ENCODE measurements around the gene MOBP. TPM values are rescaled to one million over a fixed set of nuclear protein-coding genes. Genes with fewer than 3 reads are reported as not detected.

MOBP gene
- total and polyA plus RNA-seq, 2 of the 8 experiments (the other 6 are each of a cell fraction or from before 2014, with no cell fraction given) = 0.06 to 0.50 TPM

DNA sequence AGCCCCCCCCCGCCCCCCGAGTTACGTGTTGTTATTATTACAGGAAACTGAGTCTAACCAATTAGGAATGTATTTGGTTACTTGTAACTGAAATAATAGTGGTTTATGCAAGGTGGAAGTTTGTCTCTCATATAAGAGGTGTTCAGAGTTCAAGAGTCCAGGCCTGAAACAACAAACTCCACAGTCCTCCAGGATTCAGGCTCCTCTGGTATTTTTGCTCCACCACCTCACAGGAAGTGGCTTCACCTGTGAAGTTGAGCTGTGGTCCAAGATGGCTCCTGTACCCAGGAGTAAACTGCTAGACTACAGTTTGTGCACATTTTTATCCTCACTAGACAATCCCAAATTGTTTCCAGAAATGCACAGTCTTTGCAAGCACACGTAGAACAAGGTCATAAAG is 27.3 kb downstream of the MOBP start:
- Histone ChIP-seq H3K4ac (replicated peaks; ENCODE audit: insufficient read length, low read depth, low read length) (no peak overlapping the region), H3K9ac (replicated peaks in 1 of 4; ENCODE audit: extremely low read depth in 1 of 4, low read depth in 3 of 4, low read length in 3 of 4) (no peak overlapping the region), H3K56ac (replicated peaks; ENCODE audit: insufficient read length, low read depth, low read length) (no peak overlapping the region), H3K23me2 (ENCODE audit: low read depth, low read length) (no peaks in the 10 kb centered on the region), H3K23ac (ENCODE audit: insufficient read length) (no peak overlapping the region), H3K36me3 (ENCODE audit: control insufficient read depth in 2 of 4, insufficient read depth in 4 of 4, low read length in 3 of 4) (no peaks in the 10 kb centered on the region), H4K8ac (ENCODE audit: extremely low read depth, insufficient read depth, low read length) (no peak overlapping the region), H3K4me1 (replicated peaks in 1 of 4; ENCODE audit: control insufficient read depth in 3 of 4, insufficient read depth in 4 of 4, low read length in 3 of 4) (no peaks in the 10 kb centered on the region), H3K18ac (ENCODE audit: extremely low read depth, low read length) (no peak overlapping the region), H3K79me2 (ENCODE audit: control insufficient read depth in 1 of 2, insufficient read depth in 2 of 2, low read length in 2 of 2) (no peaks in the 10 kb centered on the region), H2BK12ac (ENCODE audit: low read depth, low read length) (no peak overlapping the region), H2BK5ac (ENCODE audit: low read depth, low read length) (no peak overlapping the region), H3K27me3 (replicated peaks in 1 of 4; ENCODE audit: control insufficient read depth in 3 of 4, extremely low read depth in 1 of 4, insufficient read depth in 3 of 4, low read length in 3 of 4) (peaks cover 0 to under 1% (median 0%) of the 10 kb centered on the region in 4 experiments; a peak in 2 of 7 replicates), H2BK120ac (replicated peaks; ENCODE audit: low read depth, low read length) (no peak overlapping the region), H2AK5ac (ENCODE audit: low read depth, low read length) (no peak overlapping the region), H2AFZ (ENCODE audit: low read length) (no peak overlapping the region; the same call in 1 of the 2 replicates), H3K14ac (ENCODE audit: insufficient read length) (no peak overlapping the region), H3K4me2 (ENCODE audit: insufficient read depth in 1 of 2, low read depth in 2 of 2, low read length in 2 of 2) (no peak overlapping the region), H4K20me1 (replicated peaks in 1 of 2; ENCODE audit: control insufficient read depth in 1 of 2, insufficient read depth in 2 of 2, low read length in 2 of 2) (no peaks in the 10 kb centered on the region), H2BK15ac (ENCODE audit: low read length) (no peak overlapping the region), H3K79me1 (ENCODE audit: low read depth, low read length) (no peaks in the 10 kb centered on the region), H3K9me3 (ENCODE audit: insufficient read depth in 2 of 2, low read depth in 1 of 2, low read length in 1 of 2) (no peaks in the 10 kb centered on the region), H2BK20ac (ENCODE audit: low read length) (no peak overlapping the region), H4K91ac (replicated peaks; ENCODE audit: insufficient read length, low read length) (no peak overlapping the region), H3K27ac (ENCODE audit: low read depth, low read length) (no peak overlapping the region), H3K4me3 (ENCODE audit: extremely low read depth in 1 of 4, insufficient read depth in 2 of 4, low read depth in 3 of 4, low read length in 4 of 4) (no peak overlapping the region), H4K5ac (ENCODE audit: insufficient read length, low read depth, low read length) (no peak overlapping the region)
- FAIRE-seq (no peak), DNase-seq (ENCODE audit: low read depth in 1 of 2, low spot score in 2 of 2) (no peak)
- POLR2A ChIA-PET (ENCODE audit: partially characterized antibody) = interaction anchor here (1.2 kb wide), 1 partner anchor 86 kb away, joined by 4 read pairs; no protein-coding TSS in a partner anchor
- WGBS, 2 experiments (ENCODE audit: extremely low coverage in 1 of 2, insufficient coverage in 1 of 2, insufficient read length in 1 of 2, insufficient replicate concordance in 2 of 2, low coverage in 1 of 2, low lambda C conversion rate in 2 of 2, missing lambda C conversion rate in 1 of 2) = 94% methylated on average over 4 of the region's 4 CpGs; no CpG with 5 or more reads in 1 of the 2 experiments
- CTCF ChIA-PET (ENCODE audit: partially characterized antibody) = no interaction called here
- TF ChIP-seq TAF7 (optimal IDR thresholded peaks at IDR 0.05; ENCODE audit: borderline replicate concordance, low read depth, low read length) = no peak

Data from H1 (cell line).